Frontal cortex (tissue), 4 donors: ENCODE data around the gene AKAP6. TPM values are rescaled to one million over a fixed set of nuclear protein-coding genes. Genes with fewer than 3 reads are reported as not detected.
A peak's percentile ranks its signal among the peaks of the same experiment; 100 is the strongest.
"Not testable (repeated sequence)": the region's sequence is repeated elsewhere in the genome, so short reads cannot be mapped to it uniquely, and the experiment has no call there.

Source experiments
- DNase-seq, 2 donors: peaks; one replicate each; pipeline ENCODE4 v3.0.0; 2012; ENCODE audit warnings: low spot score in 2 of 2
- FAIRE-seq: peaks from 2 replicates; lab custom pipeline; 2012; peaks lifted over from hg19 to GRCh38; lab: Jason Lieb, UNC
- total RNA-seq: library from RNA; depleted of rRNA; stranded (reverse); fragments of >200 nt; gene quantifications from one replicate; pipeline ENCODE4 v1.2.3, GENCODE V29; 2014
- donor health status: control.
- donor health status: control.
- donor health status: control.

AKAP6 gene
- total RNA-seq, 1 donor from 2014 or later = 102 TPM

DNA sequence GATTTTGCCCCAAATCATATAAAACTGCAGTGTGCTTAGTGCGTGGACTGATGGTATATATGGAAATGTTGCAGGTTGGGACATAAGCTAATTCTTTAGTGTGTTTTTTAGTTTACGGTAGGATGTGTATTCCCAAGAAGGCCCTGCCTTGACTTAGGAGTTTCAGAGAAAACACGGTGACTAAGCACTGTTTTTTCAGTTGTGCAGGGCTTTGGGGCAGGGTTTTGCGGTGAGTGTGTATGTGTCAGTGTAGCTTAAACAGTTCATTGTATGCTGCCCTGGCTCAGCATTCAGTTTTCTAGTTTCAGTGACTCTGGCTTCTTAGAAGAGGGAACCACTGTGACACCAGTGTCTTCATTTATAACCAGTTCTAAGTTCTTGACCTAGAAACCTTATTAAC lies 101.2 kb downstream of the AKAP6 start:
- no peak for DNase-seq
- no peak for FAIRE-seq

GRCh38 chr14:32432813-32433538 lies 103.9 kb downstream of the AKAP6 start:
- DNase-seq (no peak), FAIRE-seq (no peak)

GRCh38 chr14:32434180-32434579 lies 105.1 kb downstream of the AKAP6 start:
- FAIRE-seq (no peak), DNase-seq (no peak)

DNA sequence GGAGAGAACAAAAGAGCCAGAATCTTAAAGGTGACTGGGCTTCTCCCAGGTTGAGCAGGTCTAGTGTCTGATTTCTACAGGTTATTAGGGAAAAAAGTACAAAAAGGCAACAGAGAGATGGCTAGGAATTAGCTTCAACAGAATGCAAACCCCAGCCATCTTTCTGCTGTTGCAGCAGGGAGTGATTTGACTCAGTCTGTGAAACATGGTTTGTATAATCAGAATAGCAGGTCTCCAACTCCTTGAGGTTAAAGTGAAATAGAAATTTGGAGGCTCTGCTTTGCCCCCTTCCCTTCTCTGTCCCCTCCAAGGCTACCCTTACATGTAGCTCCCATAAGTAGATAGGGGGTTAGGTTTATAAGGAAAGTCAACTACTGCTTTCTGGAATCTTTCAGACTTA lies 105.8 kb downstream of the AKAP6 start:
- no peak for DNase-seq
- FAIRE-seq = no peak

DNA sequence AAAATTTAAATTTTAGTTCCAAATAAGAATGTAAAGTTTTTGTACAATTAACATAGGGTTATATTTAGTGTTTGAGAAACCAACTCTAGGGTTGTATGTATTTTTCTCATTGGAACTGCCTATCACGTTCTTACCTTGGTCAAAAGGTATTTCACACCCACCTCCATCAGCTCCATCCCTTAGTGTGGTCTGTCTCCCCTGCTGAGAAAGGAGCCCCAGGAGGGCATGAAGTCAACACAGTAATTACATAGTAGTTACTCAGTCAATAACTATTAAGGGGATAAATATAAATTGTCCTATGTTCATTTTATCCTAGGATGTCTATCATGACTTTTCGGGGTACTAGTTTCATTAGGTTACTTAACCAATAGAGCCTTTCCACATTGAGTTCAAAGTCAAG lies 106.3 kb downstream of the AKAP6 start:
- DNase-seq = no peak
- no peak for FAIRE-seq

GRCh38 chr14:32436993-32437392 lies 107.9 kb downstream of the AKAP6 start:
- FAIRE-seq (no peak), DNase-seq (no peak)

GRCh38 chr14:32438517-32438916 lies 109.4 kb downstream of the AKAP6 start:
- no peak for FAIRE-seq
- no peak for DNase-seq

- no peak for DNase-seq
- no peak for FAIRE-seq
These were observed 115.0 kb downstream of the AKAP6 start for GRCh38 chr14:32443890-32444661.

- FAIRE-seq (no peak), DNase-seq (no peak)
These were observed 118.3 kb downstream of the AKAP6 start for GRCh38 chr14:32447371-32447770.

GRCh38 chr14:32449648-32450047 lies 120.5 kb downstream of the AKAP6 start:
- DNase-seq (no peak), FAIRE-seq (no peak)

GRCh38 chr14:32450919-32451675 lies 122.0 kb downstream of the AKAP6 start:
- DNase-seq = no peak
- FAIRE-seq = peak; percentile 53

DNA sequence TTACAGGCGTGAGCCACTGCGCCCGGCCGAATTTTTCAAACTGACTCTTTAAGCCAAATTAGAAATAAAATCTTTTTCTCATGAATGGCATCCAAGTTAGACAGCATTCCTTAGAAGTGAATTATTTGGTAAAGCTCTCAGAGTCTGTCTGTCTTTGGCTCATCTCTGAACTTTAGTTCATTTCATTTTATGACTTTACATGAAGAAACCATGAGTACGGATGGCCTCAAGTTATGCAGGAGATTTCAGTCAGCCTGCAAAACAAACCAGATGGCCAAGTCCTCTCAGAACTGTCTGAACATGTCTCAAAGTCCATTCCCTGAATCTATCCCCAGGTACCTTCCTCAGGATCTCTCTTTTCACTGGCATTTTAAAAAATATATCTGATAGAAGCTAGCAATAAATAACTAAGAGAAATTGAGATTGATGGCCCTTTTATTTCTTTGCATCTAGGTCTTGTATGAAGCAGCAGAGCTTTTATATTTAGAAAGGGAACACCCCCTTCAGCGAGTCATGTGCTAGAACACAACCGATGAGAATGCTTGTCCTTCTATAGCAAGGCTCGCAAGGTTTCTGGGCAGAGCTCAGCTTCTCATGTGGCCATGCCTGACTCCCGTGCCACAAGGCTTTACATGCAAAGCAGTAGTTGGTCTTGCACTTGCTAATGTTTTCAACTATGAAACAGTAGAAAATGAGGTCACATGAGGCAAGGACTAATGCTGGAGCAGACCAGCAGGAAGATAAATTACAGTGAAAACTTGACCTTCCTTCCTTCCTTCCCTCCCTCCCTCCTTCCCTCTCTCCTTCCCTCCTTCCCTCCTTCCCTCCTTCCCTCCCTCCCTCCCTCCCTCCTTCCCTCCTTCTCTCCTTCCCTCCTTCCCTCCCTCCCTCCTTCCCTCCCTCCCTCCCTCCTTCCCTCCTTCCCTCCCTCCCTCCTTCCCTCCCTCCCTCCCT lies 125.0 kb downstream of the AKAP6 start:
- DNase-seq = no peak
- no peak for FAIRE-seq

DNA sequence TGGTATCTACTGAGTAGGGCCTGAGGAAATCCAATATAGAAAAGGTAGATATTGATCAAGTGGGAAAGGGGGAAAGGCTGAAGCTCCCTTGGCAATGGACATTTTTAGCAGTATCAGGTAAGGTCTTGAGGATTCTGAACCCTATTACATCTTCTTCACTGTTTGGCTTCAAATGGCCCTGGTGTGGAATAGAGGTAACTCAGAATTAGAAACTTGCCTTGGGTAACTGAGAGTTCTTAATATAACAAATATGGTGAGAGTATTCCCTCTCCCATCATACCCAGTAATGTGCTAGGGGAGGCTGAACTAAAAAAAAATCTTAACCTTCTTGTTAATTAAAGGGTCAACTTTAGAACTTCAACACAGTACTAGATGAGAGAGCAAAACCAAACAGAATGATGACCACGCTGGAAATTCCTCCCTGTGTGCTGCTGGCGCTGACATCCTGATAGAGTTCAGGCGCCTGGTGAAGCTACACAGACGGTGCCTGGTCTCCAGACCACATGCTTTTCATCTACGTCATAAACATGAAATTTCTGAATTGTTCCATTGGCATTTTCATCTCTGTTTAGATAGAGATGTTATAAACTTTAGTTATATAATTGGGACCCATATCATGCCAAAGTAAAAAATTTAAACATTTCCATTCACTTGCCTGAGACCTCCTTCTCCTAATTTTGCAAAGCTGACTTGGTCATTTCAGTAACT lies 128.3 kb downstream of the AKAP6 start:
- DNase-seq (no peak), FAIRE-seq (no peak)

- FAIRE-seq = no peak
These were observed 129.6 kb downstream of the AKAP6 start for GRCh38 chr14:32458720-32459119.

GRCh38 chr14:32460267-32460666 lies 131.2 kb downstream of the AKAP6 start:
- FAIRE-seq (no peak), DNase-seq (no peak)

More at GRCh38 chr14:32458720-32459119, 129.6 kb downstream of the AKAP6 start:
- DNase-seq = no peak

GRCh38 chr14:32462553-32462952 lies 133.5 kb downstream of the AKAP6 start:
- FAIRE-seq = not testable (repeated sequence)

DNA sequence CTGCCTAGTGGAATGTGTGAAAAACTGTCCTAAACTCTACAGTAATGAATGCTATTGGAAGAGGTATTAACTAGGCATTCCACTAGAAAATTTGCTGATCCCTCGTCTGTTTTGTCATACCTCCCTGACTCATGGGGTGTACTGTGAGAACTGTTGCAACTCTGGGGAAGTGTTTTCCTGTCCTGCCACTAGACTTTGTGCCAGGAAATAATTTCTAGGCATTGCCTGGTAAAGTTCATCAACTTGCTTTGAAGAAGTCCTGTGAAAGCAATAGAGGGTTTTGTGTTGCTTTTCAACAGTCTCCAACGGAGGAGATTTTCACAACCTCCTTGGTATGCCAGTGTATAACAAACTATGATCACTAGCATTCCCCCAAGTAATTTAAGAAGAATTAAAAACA lies 139.9 kb downstream of the AKAP6 start:
- no peak for FAIRE-seq
- DNase-seq = no peak

More at GRCh38 chr14:32462553-32462952, 133.5 kb downstream of the AKAP6 start:
- not testable (repeated sequence) for DNase-seq

- DNase-seq (no peak), FAIRE-seq (peak; percentile 99)
These were observed 140.5 kb downstream of the AKAP6 start for GRCh38 chr14:32469388-32470160.
